GM18858 (cell line): ENCODE data around the gene KRCC1.
"Not testable (repeated sequence)": the region's sequence is repeated elsewhere in the genome, so short reads cannot be mapped to it uniquely, and the experiment has no call there.

Experiments
- ATAC-seq: cut with Tn5 transposase; IDR thresholded peaks from one replicate; pipeline ENCODE4 v1.9.1; 2021; ENCODE audit not compliant: unreplicated experiment

The KRCC1 gene

DNA sequence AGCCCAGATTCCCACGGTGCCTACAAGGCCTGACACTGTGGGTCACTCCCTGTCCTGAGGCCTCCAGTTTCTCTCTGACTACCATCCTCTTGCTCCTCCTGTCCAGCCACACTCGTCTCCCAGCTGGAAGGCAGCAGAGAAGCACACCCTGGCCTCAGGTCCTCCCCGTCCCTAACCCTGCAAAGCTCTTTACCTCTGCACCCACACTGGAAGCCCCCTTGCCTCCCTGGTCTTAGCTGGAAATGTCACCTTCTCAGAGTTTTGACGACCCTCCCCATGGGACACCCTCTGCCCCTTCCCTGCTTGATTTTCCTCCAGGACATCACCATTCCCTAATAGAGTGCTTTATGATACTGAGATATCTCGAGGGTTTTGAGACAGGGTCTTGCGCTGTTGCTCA, 49.8 kb downstream of the KRCC1 start:
- no peak for ATAC-seq

- ATAC-seq: no peak
Observed at GRCh38 chr2:88003074-88003755, 52.4 kb downstream of the KRCC1 start.

GRCh38 chr2:88002359-88002707, 53.2 kb downstream of the KRCC1 start:
- no peak for ATAC-seq

DNA sequence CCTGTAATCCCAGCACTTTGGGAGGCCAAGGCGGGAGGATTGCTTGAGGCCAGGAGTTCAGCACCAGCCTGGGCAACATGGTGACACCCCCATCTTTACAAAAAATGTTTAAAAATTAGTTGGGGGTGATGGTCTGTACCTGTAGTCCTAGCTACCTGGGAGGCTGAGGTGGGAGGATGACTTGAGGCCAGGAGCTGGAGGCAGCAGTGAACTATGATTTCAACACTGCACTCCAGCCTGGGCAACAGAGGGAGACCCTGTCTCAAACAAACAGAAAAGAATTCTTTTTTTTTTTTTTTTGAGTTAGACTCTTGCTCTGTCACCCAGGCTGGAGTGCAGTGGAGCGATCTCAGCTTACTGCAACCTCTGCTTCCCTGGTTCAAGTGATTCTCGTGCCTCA, 55.1 kb downstream of the KRCC1 start:
- ATAC-seq: not testable (repeated sequence)

DNA sequence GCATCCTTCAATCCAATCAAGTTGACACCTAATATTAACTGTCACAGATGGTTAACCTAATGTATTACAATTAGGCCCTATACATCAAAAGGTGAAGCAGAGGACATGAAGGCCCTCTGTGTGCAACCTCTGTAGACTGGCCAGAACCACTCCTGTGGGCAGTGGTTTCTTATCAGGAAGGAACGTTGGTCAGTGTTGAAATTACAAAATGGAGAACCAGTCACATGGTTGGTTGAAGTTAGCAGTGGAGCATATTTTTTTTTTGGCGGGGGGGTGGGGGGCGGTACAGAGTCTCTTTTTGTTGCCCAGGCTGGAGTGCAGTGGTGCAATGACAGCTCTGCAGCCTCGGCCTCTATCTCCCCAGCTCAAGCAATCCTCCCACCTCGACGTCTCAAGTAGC, 59.0 kb downstream of the KRCC1 start:
- no peak for ATAC-seq

DNA sequence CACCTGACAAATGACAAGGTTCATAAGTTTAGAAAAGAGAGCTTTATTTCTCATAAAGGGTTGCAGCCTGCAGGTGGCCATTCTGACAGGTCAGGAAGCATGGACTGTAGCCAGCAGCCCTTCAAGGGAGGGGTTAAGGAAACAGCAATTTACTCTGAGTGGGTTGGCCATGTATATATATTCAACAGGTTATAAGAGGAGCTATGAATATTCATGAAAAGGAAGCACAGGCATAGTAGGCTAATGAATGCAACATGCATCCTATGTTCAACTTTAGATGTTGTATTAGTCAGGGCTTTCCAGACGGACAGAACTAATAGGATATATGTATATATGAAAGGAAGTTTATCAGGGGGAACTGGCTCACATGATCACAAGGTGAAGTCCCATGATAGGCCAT, 59.8 kb downstream of the KRCC1 start:
- ATAC-seq: no peak

- ATAC-seq: not testable (repeated sequence)
Observed at GRCh38 chr2:87994304-87994850, 61.2 kb downstream of the KRCC1 start.

DNA sequence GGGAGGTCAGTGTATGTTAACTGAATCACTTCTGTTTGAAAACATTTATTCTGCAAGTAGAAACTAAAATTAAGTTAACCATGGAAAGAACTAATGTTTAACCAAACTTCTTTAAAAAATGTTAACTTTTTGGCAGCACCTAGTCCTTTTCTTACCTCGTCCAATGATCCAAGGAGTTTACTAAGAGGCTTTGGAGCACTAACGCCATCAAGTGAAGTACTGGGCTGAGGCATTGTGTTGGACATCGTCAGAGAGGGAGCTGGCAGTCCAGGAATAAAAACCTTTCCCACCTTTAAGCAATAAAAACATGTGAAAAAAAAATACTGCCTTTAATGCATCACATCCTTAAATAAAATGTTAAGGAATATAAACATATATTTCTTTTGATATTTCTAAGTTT, 63.0 kb downstream of the KRCC1 start:
- not testable (repeated sequence) for ATAC-seq

GRCh38 chr2:87987473-87987872, 68.1 kb downstream of the KRCC1 start:
- ATAC-seq: not testable (repeated sequence)

DNA sequence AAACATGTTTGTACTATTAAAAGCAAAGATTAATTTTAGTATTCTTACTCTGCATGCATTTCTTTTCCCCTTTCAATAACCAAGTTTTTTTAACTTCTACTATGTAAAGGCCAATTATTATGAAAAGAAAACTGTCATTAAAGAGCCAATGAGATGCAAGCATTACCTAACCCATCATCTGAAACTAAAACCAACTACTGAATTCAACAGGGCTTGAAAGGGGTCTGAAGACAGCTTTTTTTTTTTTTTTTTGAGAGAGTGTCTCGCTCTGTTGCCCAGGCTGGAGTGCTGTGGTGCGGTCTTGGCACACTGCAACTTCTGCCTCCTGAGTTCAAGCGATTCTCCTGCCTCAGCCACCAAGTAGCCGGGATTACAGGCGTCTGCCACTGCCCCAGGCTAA, 69.7 kb downstream of the KRCC1 start:
- ATAC-seq: not testable (repeated sequence)

GRCh38 chr2:87981182-87981581, 74.4 kb downstream of the KRCC1 start:
- ATAC-seq: not testable (repeated sequence)
